Peyer's patch (tissue), 4 donors: Measurements from ENCODE around the gene MRPS23.

Experiments
- POLR2A ChIP-seq, 2 donors: fragments of 450-650 bp; IDR thresholded peaks; one replicate each; pipeline ENCODE4 v1.5.1; 2017; ENCODE audit warnings: antibody characterized with exemption in 2 of 2, mild to moderate bottlenecking in 2 of 2, moderate library complexity in 2 of 2
- TF ChIP-seq, protein P1 (sequence below), 6 experiments: fragments of 450-650 bp in 4 of 6; fragments of 200-600 bp in 2 of 6; sonication (generic) in 1 of 6; IDR thresholded peaks; one replicate each; pipeline ENCODE4 v1.5.1; 2017 to 2019; ENCODE audit warnings: antibody characterized with exemption in 6 of 6, mild to moderate bottlenecking in 3 of 6, moderate library complexity in 1 of 6

DNA sequence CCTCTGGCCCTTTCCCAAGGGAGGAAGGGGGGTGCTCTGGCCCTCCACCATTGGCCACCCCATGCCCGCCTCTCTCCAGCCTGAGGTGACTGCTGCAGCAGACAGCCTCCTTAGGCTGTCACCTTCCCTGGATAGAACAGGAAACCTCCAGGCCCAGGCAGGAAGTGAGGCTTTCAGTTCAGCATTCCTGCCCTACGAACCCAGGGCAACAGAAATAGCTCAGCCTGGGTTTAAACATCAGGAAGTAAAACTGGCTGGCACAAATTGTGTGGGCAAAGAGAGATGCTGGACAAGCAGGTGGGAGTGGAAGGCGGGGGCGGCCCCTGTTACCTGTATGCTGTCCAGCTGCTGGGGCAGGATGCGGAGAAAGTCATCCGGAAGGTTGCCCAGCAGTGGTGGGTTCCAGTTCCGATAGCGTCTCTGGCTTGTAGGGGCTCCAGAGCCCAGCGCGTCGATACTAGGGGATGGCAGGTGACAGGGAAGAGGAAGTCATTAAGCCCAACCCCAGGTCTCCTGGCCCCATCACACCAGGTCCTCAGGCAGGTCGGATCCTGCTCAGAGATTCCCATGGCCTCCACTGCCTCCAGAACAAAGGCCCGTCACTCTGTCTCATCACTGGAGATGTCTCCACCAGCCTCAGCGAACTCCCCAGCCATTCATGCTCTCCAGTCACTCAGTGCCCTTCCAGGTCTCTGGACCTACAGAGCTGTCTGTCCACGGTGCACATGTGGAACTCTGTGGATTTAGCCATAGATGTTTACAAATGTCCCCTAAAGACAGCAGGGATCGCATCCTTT, 23.6 kb upstream of the MRPS23 start:
- TF ChIP-seq, protein P1, sequence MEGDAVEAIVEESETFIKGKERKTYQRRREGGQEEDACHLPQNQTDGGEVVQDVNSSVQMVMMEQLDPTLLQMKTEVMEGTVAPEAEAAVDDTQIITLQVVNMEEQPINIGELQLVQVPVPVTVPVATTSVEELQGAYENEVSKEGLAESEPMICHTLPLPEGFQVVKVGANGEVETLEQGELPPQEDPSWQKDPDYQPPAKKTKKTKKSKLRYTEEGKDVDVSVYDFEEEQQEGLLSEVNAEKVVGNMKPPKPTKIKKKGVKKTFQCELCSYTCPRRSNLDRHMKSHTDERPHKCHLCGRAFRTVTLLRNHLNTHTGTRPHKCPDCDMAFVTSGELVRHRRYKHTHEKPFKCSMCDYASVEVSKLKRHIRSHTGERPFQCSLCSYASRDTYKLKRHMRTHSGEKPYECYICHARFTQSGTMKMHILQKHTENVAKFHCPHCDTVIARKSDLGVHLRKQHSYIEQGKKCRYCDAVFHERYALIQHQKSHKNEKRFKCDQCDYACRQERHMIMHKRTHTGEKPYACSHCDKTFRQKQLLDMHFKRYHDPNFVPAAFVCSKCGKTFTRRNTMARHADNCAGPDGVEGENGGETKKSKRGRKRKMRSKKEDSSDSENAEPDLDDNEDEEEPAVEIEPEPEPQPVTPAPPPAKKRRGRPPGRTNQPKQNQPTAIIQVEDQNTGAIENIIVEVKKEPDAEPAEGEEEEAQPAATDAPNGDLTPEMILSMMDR (IDR thresholded peaks at IDR 0.05) = no peak
- no peak for TF ChIP-seq POLR2A (IDR thresholded peaks at IDR 0.05)
